IPS DF 6.9 (cell line): Measurements from ENCODE around the gene ADARB2.

Experiments used
- DNase-seq: peaks from one replicate; pipeline ENCODE4 v3.0.0-alpha.2; 2013; ENCODE audit warnings: low read depth, low spot score
- H3K27ac ChIP-seq: one replicate; pipeline ENCODE4 v1.5.1; 2013; ENCODE audit warnings: low read length, control low read depth
- H3K27me3 ChIP-seq: 2 replicates; pipeline ENCODE4 v1.6.1; 2013; ENCODE audit warnings: mild to moderate bottlenecking, low read length; ENCODE audit not compliant: control insufficient read depth, insufficient read depth
- H3K36me3 ChIP-seq: 2 replicates; pipeline ENCODE4 v1.6.1; 2013; ENCODE audit warnings: low read length; ENCODE audit not compliant: control insufficient read depth, insufficient read depth
- H3K4me1 ChIP-seq: 2 replicates; pipeline ENCODE4 v1.6.1; 2013; ENCODE audit warnings: low read length; ENCODE audit not compliant: control insufficient read depth, insufficient read depth
- H3K4me3 ChIP-seq: 2 replicates; pipeline ENCODE4 v1.5.1; 2013; ENCODE audit warnings: mild to moderate bottlenecking, low read length
- H3K9me3 ChIP-seq: 2 replicates; pipeline ENCODE4 v1.6.1; 2013; ENCODE audit warnings: low read length, inconsistent platforms; ENCODE audit not compliant: control insufficient read depth, insufficient read depth
- WGBS: extraction: QIAGEN DNeasy Blood & Tissue Kit; methylation state at CpG from one replicate; pipeline ENCODE4 v1.1.7; 2013; ENCODE audit warnings: mixed read lengths, missing lambda C conversion rate; ENCODE audit not compliant: insufficient read length, insufficient coverage; 5-methylcytosine and 5-hydroxymethylcytosine counted together

The ADARB2 gene

GRCh38 chr10:1187151-1187854, 550.0 kb downstream of the ADARB2 start:
- Histone ChIP-seq H3K36me3 (no peaks in the 10 kb centered on the region), H3K27me3 (no peaks in the 10 kb centered on the region), H3K4me1 (peaks cover 1% of the 10 kb centered on the region; the same call in 1 of the 2 replicates), H3K9me3 (no peaks in the 10 kb centered on the region), H3K4me3 (no peak overlapping the region), H3K27ac (no peak overlapping the region)
- DNase-seq = no peak
- WGBS = no CpG with 5 or more reads among the region's 29 CpGs

GRCh38 chr10:1186683-1186990, 550.7 kb downstream of the ADARB2 start:
- DNase-seq = no peak
- Histone ChIP-seq H3K9me3 (no peaks in the 10 kb centered on the region), H3K4me1 (peaks cover 1% of the 10 kb centered on the region; the same call in 1 of the 2 replicates), H3K4me3 (no peak overlapping the region), H3K36me3 (no peaks in the 10 kb centered on the region), H3K27ac (no peak overlapping the region), H3K27me3 (no peaks in the 10 kb centered on the region)
- WGBS = no CpG with 5 or more reads among the region's 7 CpGs

- WGBS = no CpG with 5 or more reads among the region's 24 CpGs
- Histone ChIP-seq H3K9me3 (no peaks in the 10 kb centered on the region), H3K4me3 (no peak overlapping the region), H3K4me1 (peaks cover 1% of the 10 kb centered on the region; the same call in 1 of the 2 replicates), H3K27me3 (no peaks in the 10 kb centered on the region), H3K27ac (no peak overlapping the region), H3K36me3 (no peaks in the 10 kb centered on the region)
- DNase-seq = no peak
These were observed 551.2 kb downstream of the ADARB2 start for GRCh38 chr10:1185911-1186682.

- Histone ChIP-seq H3K9me3 (no peaks in the 10 kb centered on the region), H3K4me3 (no peak overlapping the region), H3K27me3 (no peaks in the 10 kb centered on the region), H3K36me3 (no peaks in the 10 kb centered on the region), H3K4me1 (peaks cover 1% of the 10 kb centered on the region; the same call in 1 of the 2 replicates), H3K27ac (no peak overlapping the region)
- no CpG with 5 or more reads among the region's 45 CpGs for WGBS
- no peak for DNase-seq
These were observed 552.5 kb downstream of the ADARB2 start for GRCh38 chr10:1184541-1185430.

- WGBS = no CpG with 5 or more reads among the region's 12 CpGs
- DNase-seq = no peak
- H3K27me3 ChIP-seq = no peaks in the 10 kb centered on the region
These were observed 553.6 kb downstream of the ADARB2 start for GRCh38 chr10:1183701-1184100.

GRCh38 chr10:1183033-1183396, 554.3 kb downstream of the ADARB2 start:
- DNase-seq = no peak
- WGBS = no CpG with 5 or more reads among the region's 18 CpGs
- peaks cover 1% of the 10 kb centered on the region; the same call in 1 of the 2 replicates for H3K4me1 ChIP-seq

More at GRCh38 chr10:1183701-1184100, 553.6 kb downstream of the ADARB2 start:
- H3K4me1 ChIP-seq = peaks cover 1% of the 10 kb centered on the region; the same call in 1 of the 2 replicates
- no peaks in the 10 kb centered on the region for H3K36me3 ChIP-seq
- H3K27ac ChIP-seq = no peak overlapping the region
- H3K9me3 ChIP-seq = no peaks in the 10 kb centered on the region
- H3K4me3 ChIP-seq = no peak overlapping the region

GRCh38 chr10:1182280-1183032, 554.9 kb downstream of the ADARB2 start:
- Histone ChIP-seq H3K27me3 (no peaks in the 10 kb centered on the region), H3K36me3 (no peaks in the 10 kb centered on the region), H3K4me1 (peaks cover 1% of the 10 kb centered on the region; the same call in 1 of the 2 replicates), H3K4me3 (no peak overlapping the region), H3K9me3 (no peaks in the 10 kb centered on the region), H3K27ac (no peak overlapping the region)
- WGBS = no CpG with 5 or more reads among the region's 30 CpGs
- no peak for DNase-seq

More at GRCh38 chr10:1183033-1183396, 554.3 kb downstream of the ADARB2 start:
- no peaks in the 10 kb centered on the region for H3K36me3 ChIP-seq
- H3K27me3 ChIP-seq = no peaks in the 10 kb centered on the region
- H3K4me3 ChIP-seq = no peak overlapping the region
- H3K27ac ChIP-seq = no peak overlapping the region
- no peaks in the 10 kb centered on the region for H3K9me3 ChIP-seq

GRCh38 chr10:1180836-1181235, 556.5 kb downstream of the ADARB2 start:
- Histone ChIP-seq H3K9me3 (no peaks in the 10 kb centered on the region), H3K36me3 (no peaks in the 10 kb centered on the region), H3K4me1 (peaks cover 1% of the 10 kb centered on the region; the same call in 1 of the 2 replicates), H3K27me3 (no peaks in the 10 kb centered on the region), H3K4me3 (no peak overlapping the region), H3K27ac (no peak overlapping the region)
- no CpG with 5 or more reads among the region's 11 CpGs for WGBS
- no peak for DNase-seq

GRCh38 chr10:1180071-1180730, 557.1 kb downstream of the ADARB2 start:
- no CpG with 5 or more reads among the region's 16 CpGs for WGBS
- H3K9me3 ChIP-seq = no peaks in the 10 kb centered on the region
- no peaks in the 10 kb centered on the region for H3K27me3 ChIP-seq

More at GRCh38 chr10:1180071-1180730, 557.1 kb downstream of the ADARB2 start:
- H3K4me3 ChIP-seq = no peak overlapping the region
- no peaks in the 10 kb centered on the region for H3K36me3 ChIP-seq
- H3K27ac ChIP-seq = no peak overlapping the region
- no peak for DNase-seq
- H3K4me1 ChIP-seq = no peaks in the 10 kb centered on the region
